Panc1 (cell line): ENCODE data around the gene NOPCHAP1.

Source experiments
- CTCF ChIP-seq: fragments of 450-650 bp; IDR thresholded peaks from 2 replicates; pipeline ENCODE4 v1.5.1; 2017; ENCODE audit warnings: mild to moderate bottlenecking
- SIN3A ChIP-seq: IDR thresholded peaks from 2 replicates; pipeline ENCODE4 v1.6.1; 2012; ENCODE audit warnings: low read depth, mild to moderate bottlenecking, low read length, moderate library complexity, borderline replicate concordance; ENCODE audit not compliant: insufficient read depth

DNA sequence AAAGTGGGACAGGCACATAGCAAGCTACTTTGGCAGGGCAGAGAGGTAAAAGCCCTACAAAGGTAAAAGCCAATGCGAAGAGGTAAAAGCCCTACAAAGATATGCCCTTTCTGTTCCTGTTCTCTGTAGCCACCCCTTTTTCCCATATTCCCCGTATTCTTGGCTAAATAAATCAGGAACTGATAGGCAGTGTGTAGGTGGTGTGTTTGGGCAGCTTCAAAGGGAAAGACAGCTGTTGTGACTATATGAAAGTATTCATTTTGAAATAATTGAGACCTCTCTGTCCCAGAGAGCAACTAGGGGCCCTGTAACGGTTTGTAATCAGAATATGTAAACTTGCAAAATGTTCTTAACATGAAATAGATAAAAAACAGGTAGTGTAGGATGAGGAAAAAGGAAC, 16.8 kb upstream of the NOPCHAP1 start:
- no peak for TF ChIP-seq CTCF
- TF ChIP-seq SIN3A, result no peak
